Esophagus mucosa (tissue), 1 donor: Measurements from ENCODE around the gene NEU4. TPM values are rescaled to one million over a fixed set of nuclear protein-coding genes. Genes with fewer than 3 reads are reported as not detected.
A peak's percentile ranks its signal among the peaks of the same experiment; 100 is the strongest.

Source experiments
- ATAC-seq: fragments of 200-7000 bp; cut with Tn5 transposase; one replicate; pipeline ENCODE4 v1.9.1; 2020
- total RNA-seq: library from RNA; stranded (reverse); gene quantifications from one replicate; pipeline ENCODE4 v1.2.4, GENCODE V29; 2023
- donor health status: DM: yes; HTN: yes; CAD: no.

NEU4 gene
- total RNA-seq, 1 donor from 2014 or later = not detected

GRCh38 chr2:241853651-241854341 is 44.8 kb downstream of the NEU4 start:
- no peak for ATAC-seq

GRCh38 chr2:241854342-241855244 is 45.6 kb downstream of the NEU4 start:
- ATAC-seq = no peak

DNA sequence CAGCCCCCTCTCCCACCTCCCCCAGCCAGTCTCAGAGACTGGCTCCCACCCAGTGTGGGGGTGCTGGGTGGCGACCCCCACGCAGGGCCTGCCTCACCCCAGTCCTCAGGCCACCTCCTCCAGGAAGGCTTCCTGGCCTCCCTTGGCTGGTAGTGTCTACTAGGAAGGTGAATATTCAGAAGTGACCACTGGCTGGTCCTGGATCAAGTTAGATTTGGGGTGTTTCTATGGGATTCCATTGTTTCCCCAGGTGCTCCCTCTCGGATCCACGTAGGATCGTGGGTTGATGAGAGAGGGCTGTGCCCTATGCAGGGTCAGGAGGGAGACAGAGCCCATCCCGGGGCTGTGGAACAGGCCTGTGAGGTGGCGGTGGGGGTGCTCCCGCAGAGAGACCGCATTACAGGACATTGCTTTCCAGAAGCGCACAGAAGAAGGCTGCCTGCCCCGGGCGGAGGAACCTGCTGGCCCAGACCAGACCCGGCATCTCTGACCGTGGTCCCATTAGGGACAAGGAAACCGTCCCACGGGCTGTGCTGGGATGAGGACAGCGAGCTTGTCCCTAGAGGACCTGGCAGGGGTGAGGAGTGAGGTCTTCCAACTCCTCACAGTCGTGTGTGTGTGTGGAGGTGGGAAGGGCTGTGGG is 46.4 kb downstream of the NEU4 start:
- ATAC-seq = no peak

DNA sequence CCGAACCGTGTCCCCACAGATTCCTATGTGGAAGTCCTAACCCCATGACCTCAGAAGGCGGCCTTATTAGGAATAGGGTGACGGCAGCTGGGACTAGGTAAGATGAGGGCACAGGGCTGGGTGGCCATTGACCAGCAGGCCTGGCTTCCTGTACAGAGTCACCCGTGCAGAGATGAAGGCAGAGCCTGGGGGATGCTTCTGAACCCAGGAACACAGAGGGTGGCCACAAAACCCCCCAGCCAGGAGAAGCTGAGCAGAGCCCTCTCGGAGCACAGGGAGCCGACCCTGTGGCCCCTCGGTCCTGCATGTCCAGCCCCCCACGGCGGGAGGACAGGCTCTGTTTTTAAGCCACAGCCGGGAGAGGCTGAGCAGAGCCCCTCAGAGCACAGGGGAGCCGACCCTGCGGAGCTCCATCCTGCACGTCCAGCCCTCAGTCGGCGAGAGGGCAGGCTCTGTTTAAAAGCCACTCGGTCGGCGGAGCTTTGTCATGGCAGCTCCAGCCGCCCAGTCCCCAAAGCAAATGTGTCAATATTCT is 47.0 kb downstream of the NEU4 start:
- ATAC-seq = no peak

DNA sequence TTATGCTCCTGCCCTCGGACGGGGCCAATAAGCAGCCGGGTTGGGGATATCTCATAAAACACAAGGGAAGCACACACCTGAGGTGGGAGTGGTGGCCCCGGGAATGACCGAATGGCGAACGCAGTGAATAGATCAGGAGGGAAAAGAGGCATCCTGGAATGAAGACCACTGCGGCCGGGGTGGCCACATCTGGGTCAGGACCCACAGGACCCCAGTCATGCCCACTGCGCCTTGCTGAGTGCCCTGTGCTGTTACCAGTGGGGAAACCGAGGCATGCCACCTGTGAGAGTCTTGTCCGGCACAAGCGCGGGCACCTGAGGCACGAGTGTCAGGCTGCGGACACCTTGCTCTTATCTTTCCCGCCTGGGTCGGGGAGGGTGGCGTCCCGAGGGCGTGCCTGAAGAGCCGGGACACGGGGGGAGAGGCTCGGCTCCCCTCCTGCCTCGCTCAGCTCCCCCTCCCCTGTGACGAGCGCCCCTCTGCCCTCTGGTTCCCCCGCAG is 48.1 kb downstream of the NEU4 start:
- ATAC-seq = no peak

- no peak for ATAC-seq
Measured at GRCh38 chr2:241857572-241858121, 48.7 kb downstream of the NEU4 start.

DNA sequence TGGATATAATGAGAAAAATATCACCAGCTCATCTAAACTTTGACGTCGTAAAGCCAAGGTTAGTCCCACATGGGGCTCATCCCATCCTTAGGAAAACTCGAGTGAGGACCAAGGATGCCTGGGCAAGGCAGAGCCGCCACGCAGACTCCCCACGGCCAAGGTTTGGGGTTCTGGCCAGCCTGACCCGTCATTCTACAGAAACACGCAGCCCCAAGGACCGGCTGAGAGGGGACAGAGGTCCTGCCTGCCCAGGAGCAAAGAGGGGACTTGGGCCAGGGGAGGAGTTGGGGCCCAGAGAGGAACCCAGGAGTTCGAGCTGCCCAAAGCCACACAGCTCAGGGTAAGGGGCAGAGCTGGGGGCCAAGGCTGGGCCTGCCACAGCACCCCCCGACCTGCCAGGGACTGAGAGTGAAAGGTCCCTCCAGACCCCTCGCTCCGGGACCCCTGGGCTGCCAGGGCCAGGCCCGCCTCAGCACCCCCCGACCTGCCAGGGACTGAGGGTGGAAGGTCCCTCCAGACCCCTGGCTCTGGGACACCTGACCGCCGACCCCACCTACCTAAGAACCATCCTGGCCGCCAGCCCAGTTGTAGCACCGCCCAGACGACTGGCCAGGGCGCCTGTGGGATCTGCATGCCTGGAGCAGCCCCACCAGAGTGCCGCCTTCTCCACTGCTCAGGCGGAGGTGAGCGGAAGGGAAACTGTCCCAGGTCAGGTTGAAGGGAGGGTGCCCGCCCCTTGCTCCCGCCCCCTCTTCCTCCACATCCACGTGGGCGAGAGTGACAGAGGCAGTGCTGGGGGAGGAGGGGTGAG is 49.4 kb downstream of the NEU4 start, which contains the start of gene PDCD1:
PDCD1 (minus strand) TSS at position 689 of the 811 bp plus-strand sequence; CDS start at position 633, 56 bp downstream.
- peak; percentile 6 for ATAC-seq

DNA sequence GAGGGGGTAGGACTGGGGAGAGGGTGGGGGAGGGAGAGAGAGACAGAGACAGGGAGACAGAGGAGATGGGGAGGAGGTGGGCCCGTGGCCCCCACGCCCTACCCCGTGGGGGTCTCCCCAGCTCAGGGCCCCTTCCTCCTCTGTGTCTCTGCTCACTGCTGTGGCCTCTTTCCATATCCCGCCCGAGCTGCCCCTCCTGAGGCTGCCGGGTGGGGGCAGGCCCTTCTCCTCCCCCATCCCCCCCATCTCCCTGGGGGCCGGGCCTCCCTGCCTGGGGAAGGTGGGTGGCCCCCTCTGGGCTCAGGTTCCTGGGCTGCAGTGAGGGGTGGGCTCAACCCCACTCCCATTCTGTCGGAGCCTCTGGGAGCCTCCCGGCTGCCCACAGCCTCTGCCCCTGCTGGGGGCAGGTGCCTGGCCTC is 50.0 kb downstream of the NEU4 start:
- peak; percentile 5 for ATAC-seq

DNA sequence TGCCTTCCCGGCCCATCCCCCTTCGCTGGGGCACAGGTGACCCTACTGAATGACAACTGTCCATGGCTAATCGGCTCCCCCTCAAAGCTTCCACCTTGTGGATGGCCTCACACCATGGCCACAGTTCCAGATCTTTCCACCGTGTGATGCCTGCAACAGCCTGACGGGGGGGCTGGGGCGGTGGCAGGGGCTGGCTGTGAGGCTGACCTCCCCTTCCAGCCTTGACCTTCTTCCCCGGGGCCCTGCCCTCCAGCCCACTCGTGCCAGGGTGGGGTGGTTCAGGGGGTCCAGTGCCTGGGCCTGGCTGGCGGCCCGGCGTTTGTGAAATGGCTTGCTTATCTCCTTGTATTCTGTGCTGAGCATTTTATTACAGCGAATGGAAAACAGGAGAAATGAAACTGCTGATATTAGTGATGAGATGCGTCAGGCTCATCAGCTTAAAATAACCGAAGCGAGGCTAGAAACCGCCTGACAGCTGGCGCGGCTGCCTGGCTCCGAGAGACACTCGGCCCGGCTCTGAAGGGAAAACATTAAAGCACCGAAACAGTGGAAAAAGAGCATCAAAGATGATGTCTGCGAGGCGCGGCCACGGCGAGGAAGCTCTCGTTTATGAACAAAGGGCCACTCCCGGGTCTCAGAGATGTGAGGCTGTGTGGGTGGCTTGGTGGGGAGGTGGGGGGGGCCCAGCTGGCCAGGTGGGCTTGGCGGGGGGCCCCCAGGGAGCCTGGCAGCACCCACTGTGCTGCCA is 50.6 kb downstream of the NEU4 start:
- ATAC-seq = no peak

- no peak for ATAC-seq
Measured at GRCh38 chr2:241860184-241861078, 51.4 kb downstream of the NEU4 start.

- ATAC-seq = no peak
Measured at GRCh38 chr2:241861264-241861663, 52.3 kb downstream of the NEU4 start.

DNA sequence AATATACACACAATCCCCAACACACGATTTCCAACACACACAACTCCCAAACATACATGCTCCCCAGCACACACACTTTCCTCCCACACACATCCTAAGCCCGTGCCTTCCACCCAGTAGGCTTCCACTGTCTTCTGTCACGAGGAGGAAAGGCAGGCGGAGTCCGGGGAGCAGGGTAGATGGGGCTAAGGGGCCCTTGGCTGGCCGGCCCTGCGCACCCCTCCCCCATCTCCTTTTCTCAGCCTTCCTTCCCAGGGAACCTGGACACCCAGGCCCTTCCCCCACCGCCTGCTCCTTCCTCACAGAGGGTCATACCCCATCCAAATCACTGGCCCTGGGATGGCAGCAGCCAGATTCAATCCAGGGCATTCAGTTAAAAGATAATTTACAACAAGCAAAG is 53.1 kb downstream of the NEU4 start:
- ATAC-seq = no peak

GRCh38 chr2:241862775-241863535 is 54.0 kb downstream of the NEU4 start:
- no peak for ATAC-seq

GRCh38 chr2:241863536-241863954 is 54.6 kb downstream of the NEU4 start:
- no peak for ATAC-seq

DNA sequence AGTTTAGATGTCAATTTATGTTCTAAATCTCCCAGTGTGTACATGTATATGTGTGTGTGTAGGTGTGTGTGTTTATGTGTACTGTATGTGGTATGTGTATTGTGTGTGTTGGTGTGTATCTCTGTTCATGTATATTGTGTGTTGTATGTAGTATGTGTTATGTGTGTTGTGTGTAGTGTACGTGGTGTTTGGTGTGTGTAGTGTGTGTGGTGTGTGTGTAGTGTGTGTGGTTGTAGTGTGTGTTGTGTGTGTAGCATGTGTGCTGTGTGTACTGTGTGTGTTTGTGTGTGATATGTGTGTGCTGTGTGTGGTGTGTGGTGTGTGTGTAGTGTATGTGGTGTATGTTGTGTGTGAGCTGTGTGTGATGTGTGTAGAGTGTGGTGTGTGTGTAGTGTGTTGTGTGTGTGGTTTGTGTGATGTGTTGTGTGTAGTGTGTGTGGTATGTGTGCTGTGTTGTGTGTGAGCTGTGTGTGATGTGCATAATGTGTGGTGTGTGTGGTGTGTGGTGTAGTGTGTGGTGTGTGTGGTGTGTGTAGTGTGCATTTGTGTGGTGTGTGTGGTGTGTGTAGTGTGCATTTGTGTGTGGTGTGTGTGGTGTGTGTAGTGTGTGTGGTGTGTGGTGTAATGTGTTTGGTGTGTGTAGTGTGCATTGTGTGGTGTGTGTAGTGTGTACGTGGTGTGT is 55.3 kb downstream of the NEU4 start:
- ATAC-seq = no peak

- no peak for ATAC-seq
Measured at GRCh38 chr2:241864850-241865213, 55.8 kb downstream of the NEU4 start.

DNA sequence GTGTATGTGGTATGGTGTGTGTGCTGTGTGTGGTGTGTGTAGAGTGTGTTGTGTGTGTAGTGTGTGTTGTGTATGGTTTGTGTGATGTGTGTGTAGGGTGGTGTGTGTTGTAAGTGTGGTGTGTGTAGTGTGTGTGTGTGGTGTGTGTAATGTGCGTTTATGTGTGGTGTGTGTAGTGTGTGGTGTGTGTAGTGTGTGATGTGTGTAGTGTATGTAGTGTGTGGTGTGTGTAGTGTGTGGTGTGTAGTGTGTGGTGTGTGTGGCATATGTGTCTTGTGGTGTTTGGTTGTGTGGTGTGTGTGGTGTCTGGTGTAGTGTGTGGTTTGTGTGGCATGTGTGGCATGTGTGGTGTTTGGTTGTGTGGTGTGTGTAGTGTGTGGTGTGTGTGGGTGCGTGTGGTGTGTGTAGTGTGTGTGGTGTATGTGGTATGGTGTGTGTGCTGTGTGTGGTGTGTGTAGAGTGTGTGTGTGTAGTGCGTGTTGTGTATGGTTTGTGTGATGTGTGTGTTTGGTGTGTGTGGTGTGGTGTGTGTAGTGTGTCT is 56.5 kb downstream of the NEU4 start:
- ATAC-seq = no peak
